ENCODE measurements around the gene TMEM205.

Gene TMEM205

GRCh38 chr19:11337080-11337479 lies 9.0 kb downstream of the TMEM205 start:
- no peak for ATAC-seq

DNA sequence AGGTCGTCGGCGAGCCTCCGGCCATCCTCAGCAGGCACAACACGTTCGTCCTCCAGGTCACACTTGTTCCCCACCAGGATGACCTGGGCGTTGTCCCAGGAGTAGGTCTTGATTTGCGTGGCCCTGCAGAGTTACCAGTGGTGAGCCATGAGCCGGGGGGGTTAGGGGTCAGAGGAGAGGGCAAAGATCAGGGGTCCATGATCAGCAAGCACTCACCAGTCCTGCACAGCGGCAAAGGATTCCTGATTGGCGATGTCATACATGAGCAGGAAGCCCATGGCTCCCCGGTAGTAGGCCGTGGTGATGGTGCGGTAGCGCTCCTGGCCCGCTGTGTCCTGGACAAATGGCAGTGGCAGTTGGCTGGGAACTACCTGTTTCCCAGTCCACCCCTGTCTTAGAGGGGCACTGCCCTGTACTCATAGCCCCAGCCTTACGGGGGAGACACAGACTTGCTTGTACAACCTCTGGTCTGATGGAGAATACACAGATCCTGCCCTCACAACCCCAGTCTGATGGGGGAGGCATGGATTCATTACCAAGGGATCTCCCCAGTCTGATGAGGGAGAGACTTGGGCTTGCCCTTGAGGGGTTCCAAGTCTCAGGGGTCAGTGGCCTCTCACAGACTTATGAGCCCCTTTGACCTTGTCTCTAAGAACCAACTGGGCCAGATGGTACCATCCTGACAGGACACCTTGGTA lies 10.5 kb downstream of the TMEM205 start:
- ATAC-seq: no peak
- TF ChIP-seq ESRRG (CRISPR knock-in tag; IDR thresholded peaks at IDR 0.05) (no peak), ZFP3 (CRISPR knock-in tag; IDR thresholded peaks at IDR 0.05) (no peak), PPARA (CRISPR knock-in tag; IDR thresholded peaks at IDR 0.05; ENCODE audit: borderline replicate concordance) (no peak), RARB (CRISPR knock-in tag; IDR thresholded peaks at IDR 0.05) (no peak), ZFP30 (CRISPR knock-in tag; IDR thresholded peaks at IDR 0.05) (no peak), ZNF565 (CRISPR knock-in tag; conservative IDR thresholded peaks at IDR 0.05; ENCODE audit: low read depth) (no peak), BACH2 (CRISPR knock-in tag; IDR thresholded peaks at IDR 0.05; ENCODE audit: borderline replicate concordance) (no peak), ISL1 (CRISPR knock-in tag; IDR thresholded peaks at IDR 0.05) (no peak), ARNTL (CRISPR knock-in tag; IDR thresholded peaks at IDR 0.05; ENCODE audit: borderline replicate concordance, low read depth) (no peak)
- TF ChIP-seq, protein P1, sequence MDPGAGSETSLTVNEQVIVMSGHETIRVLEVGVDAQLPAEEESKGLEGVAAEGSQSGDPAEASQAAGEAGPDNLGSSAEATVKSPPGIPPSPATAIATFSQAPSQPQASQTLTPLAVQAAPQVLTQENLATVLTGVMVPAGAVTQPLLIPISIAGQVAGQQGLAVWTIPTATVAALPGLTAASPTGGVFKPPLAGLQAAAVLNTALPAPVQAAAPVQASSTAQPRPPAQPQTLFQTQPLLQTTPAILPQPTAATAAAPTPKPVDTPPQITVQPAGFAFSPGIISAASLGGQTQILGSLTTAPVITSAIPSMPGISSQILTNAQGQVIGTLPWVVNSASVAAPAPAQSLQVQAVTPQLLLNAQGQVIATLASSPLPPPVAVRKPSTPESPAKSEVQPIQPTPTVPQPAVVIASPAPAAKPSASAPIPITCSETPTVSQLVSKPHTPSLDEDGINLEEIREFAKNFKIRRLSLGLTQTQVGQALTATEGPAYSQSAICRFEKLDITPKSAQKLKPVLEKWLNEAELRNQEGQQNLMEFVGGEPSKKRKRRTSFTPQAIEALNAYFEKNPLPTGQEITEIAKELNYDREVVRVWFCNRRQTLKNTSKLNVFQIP (CRISPR knock-in tag; IDR thresholded peaks at IDR 0.05; ENCODE audit: borderline replicate concordance, low read depth): no peak
- TF ChIP-seq, protein P2, sequence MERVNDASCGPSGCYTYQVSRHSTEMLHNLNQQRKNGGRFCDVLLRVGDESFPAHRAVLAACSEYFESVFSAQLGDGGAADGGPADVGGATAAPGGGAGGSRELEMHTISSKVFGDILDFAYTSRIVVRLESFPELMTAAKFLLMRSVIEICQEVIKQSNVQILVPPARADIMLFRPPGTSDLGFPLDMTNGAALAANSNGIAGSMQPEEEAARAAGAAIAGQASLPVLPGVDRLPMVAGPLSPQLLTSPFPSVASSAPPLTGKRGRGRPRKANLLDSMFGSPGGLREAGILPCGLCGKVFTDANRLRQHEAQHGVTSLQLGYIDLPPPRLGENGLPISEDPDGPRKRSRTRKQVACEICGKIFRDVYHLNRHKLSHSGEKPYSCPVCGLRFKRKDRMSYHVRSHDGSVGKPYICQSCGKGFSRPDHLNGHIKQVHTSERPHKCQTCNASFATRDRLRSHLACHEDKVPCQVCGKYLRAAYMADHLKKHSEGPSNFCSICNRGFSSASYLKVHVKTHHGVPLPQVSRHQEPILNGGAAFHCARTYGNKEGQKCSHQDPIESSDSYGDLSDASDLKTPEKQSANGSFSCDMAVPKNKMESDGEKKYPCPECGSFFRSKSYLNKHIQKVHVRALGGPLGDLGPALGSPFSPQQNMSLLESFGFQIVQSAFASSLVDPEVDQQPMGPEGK (CRISPR knock-in tag; IDR thresholded peaks at IDR 0.05; ENCODE audit: borderline replicate concordance): no peak
- TF ChIP-seq, protein P3, sequence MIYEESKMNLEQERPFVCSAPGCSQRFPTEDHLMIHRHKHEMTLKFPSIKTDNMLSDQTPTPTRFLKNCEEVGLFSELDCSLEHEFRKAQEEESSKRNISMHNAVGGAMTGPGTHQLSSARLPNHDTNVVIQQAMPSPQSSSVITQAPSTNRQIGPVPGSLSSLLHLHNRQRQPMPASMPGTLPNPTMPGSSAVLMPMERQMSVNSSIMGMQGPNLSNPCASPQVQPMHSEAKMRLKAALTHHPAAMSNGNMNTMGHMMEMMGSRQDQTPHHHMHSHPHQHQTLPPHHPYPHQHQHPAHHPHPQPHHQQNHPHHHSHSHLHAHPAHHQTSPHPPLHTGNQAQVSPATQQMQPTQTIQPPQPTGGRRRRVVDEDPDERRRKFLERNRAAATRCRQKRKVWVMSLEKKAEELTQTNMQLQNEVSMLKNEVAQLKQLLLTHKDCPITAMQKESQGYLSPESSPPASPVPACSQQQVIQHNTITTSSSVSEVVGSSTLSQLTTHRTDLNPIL (CRISPR knock-in tag; IDR thresholded peaks at IDR 0.05; ENCODE audit: low read depth): no peak

More at GRCh38 chr19:11337080-11337479, 9.0 kb downstream of the TMEM205 start:
- TF ChIP-seq ZNF565 (CRISPR knock-in tag; conservative IDR thresholded peaks at IDR 0.05; ENCODE audit: low read depth) (no peak), ESRRG (CRISPR knock-in tag; IDR thresholded peaks at IDR 0.05) (no peak), ISL1 (CRISPR knock-in tag; IDR thresholded peaks at IDR 0.05) (no peak), ZNF8 (CRISPR knock-in tag; IDR thresholded peaks at IDR 0.05) (no peak), ZNF70 (CRISPR knock-in tag; IDR thresholded peaks at IDR 0.05) (no peak), TSHZ2 (CRISPR knock-in tag; IDR thresholded peaks at IDR 0.05) (no peak), ARNTL (CRISPR knock-in tag; IDR thresholded peaks at IDR 0.05; ENCODE audit: borderline replicate concordance, low read depth) (no peak), SNAI2 (CRISPR knock-in tag; IDR thresholded peaks at IDR 0.05) (no peak), OSR1 (CRISPR knock-in tag; IDR thresholded peaks at IDR 0.05) (no peak), CSDC2 (CRISPR knock-in tag; IDR thresholded peaks at IDR 0.05) (no peak), PPARA (CRISPR knock-in tag; IDR thresholded peaks at IDR 0.05; ENCODE audit: borderline replicate concordance) (no peak), RARB (CRISPR knock-in tag; IDR thresholded peaks at IDR 0.05) (no peak), GLIS3 (CRISPR knock-in tag; IDR thresholded peaks at IDR 0.05) (no peak), ZFP3 (CRISPR knock-in tag; IDR thresholded peaks at IDR 0.05) (no peak), TCF4 (CRISPR knock-in tag; IDR thresholded peaks at IDR 0.05; ENCODE audit: borderline replicate concordance) (no peak)
- TF ChIP-seq, protein P3 (CRISPR knock-in tag; IDR thresholded peaks at IDR 0.05; ENCODE audit: low read depth): no peak
- TF ChIP-seq, protein P2 (CRISPR knock-in tag; IDR thresholded peaks at IDR 0.05; ENCODE audit: borderline replicate concordance): no peak
- TF ChIP-seq, protein P1 (CRISPR knock-in tag; IDR thresholded peaks at IDR 0.05; ENCODE audit: borderline replicate concordance, low read depth): no peak
